Keratinocyte (primary cell): ENCODE measurements around the gene TCN2. TPM values are rescaled to one million over a fixed set of nuclear protein-coding genes. Genes with fewer than 3 reads are reported as not detected.

Source experiments
- DNase-seq: peaks from one replicate; pipeline ENCODE4 v3.0.0-alpha.2; 2011; ENCODE audit warnings: low read depth, missing footprints, low spot score
- FAIRE-seq: peaks from 2 replicates; lab custom pipeline; 2011; peaks lifted over from hg19 to GRCh38; lab: Jason Lieb, UNC
- H2AFZ ChIP-seq: 2 replicates; pipeline ENCODE4 v1.6.0; 2012; ENCODE audit warnings: low read length, control low read depth, inconsistent platforms; ENCODE audit not compliant: control insufficient read depth
- H3K27ac ChIP-seq: 2 replicates; pipeline ENCODE4 v1.5.1; 2011; ENCODE audit warnings: low read length; ENCODE audit not compliant: control insufficient read depth, insufficient read depth
- H3K27me3 ChIP-seq: 3 replicates; pipeline ENCODE4 v1.6.0; 2011; ENCODE audit warnings: low read length; ENCODE audit not compliant: control insufficient read depth, insufficient read depth; ENCODE audit errors: extremely low read depth
- H3K36me3 ChIP-seq, 2 experiments: 2 replicates in 1 of 2; 3 replicates in 1 of 2; pipeline ENCODE4 v1.5.1; 2011; ENCODE audit warnings: low read length in 2 of 2, mild to moderate bottlenecking in 1 of 2; ENCODE audit not compliant: control insufficient read depth in 2 of 2, insufficient read depth in 2 of 2; ENCODE audit errors: extremely low read depth in 1 of 2
- H3K4me1 ChIP-seq: 3 replicates; pipeline ENCODE4 v1.5.1; 2011; ENCODE audit warnings: low read length; ENCODE audit not compliant: control insufficient read depth, insufficient read depth; ENCODE audit errors: extremely low read depth
- H3K4me2 ChIP-seq: 3 replicates; pipeline ENCODE4 v1.6.0; 2011; ENCODE audit warnings: low read depth, low read length; ENCODE audit not compliant: control insufficient read depth, insufficient read depth; ENCODE audit errors: extremely low read depth
- H3K4me3 ChIP-seq, 3 experiments: fragments of 200-600 bp in 1 of 3; sonication (generic) in 1 of 3; 2 replicates in 2 of 3; 3 replicates in 1 of 3; pipeline ENCODE4 v1.5.1; 2011 to 2016; ENCODE audit warnings: low read length in 3 of 3, mild to moderate bottlenecking in 3 of 3, control low read depth in 2 of 3, inconsistent platforms in 1 of 3, low read depth in 1 of 3, mixed read lengths in 1 of 3, mixed run types in 1 of 3, moderate library complexity in 1 of 3; ENCODE audit not compliant: control insufficient read depth in 2 of 3, insufficient read depth in 2 of 3; ENCODE audit errors: extremely low read depth in 1 of 3
- H3K79me2 ChIP-seq: 2 replicates; pipeline ENCODE4 v1.6.0; 2012; ENCODE audit warnings: low read length; ENCODE audit not compliant: control insufficient read depth, insufficient read depth
- H3K9ac ChIP-seq: 3 replicates; pipeline ENCODE4 v1.6.0; 2011; ENCODE audit warnings: low read length; ENCODE audit not compliant: control insufficient read depth, insufficient read depth; ENCODE audit errors: extremely low read depth
- H3K9me1 ChIP-seq: 3 replicates; pipeline ENCODE4 v1.6.0; 2011; ENCODE audit warnings: low read length; ENCODE audit not compliant: control insufficient read depth, insufficient read depth; ENCODE audit errors: extremely low read depth
- H3K9me3 ChIP-seq: 2 replicates; pipeline ENCODE4 v1.5.1; 2012; ENCODE audit warnings: low read depth, low read length; ENCODE audit not compliant: control insufficient read depth
- H4K20me1 ChIP-seq: 3 replicates; pipeline ENCODE4 v1.6.0; 2011; ENCODE audit warnings: low read length; ENCODE audit not compliant: control insufficient read depth, insufficient read depth; ENCODE audit errors: extremely low read depth
- CTCF ChIP-seq, 3 experiments: IDR thresholded peaks in 1 of 3; conservative IDR thresholded peaks in 1 of 3; optimal IDR thresholded peaks in 1 of 3; 2 replicates in 2 of 3; 3 replicates in 1 of 3; pipeline versions ENCODE3 to v1.5.1; 2011; ENCODE audit warnings: low read length in 3 of 3, mild to moderate bottlenecking in 3 of 3, moderate library complexity in 2 of 3, control low read depth in 1 of 3, inconsistent platforms in 1 of 3; ENCODE audit not compliant: insufficient read depth in 2 of 3; ENCODE audit errors: extremely low read depth in 1 of 3
- EZH2 ChIP-seq: IDR thresholded peaks from one replicate; pipeline ENCODE4 v1.6.1; 2012; ENCODE audit warnings: inconsistent platforms, mild to moderate bottlenecking, low read length, moderate library complexity
- dilution Hi-C: fragments of 300-500 bp; cut with MboI; formaldehyde crosslinking; loops from one replicate; pipeline ENCODE4 v1.7.0; 2020; ENCODE audit warnings: low sequenced_read_pairs; ENCODE audit not compliant: extremely low pct_ligation_motif_present
- polyA plus RNA-seq, 5 experiments: library from polyadenylated mRNA; depleted of rRNA in 3 of 5; stranded (reverse) in 3 of 5; stranded (forward) in 1 of 5; unstranded in 1 of 5; fragments of >200 nt; gene quantifications; 1 replicate in 1 of 5; 2 replicates in 3 of 5; 3 replicates in 1 of 5; pipeline versions ENCODE4 v1.2.1 to v1.2.3, GENCODE V29; 2011 to 2012; ENCODE audit warnings: missing spikeins in 2 of 5, low read depth in 1 of 5, low replicate concordance in 1 of 5

The TCN2 gene
- polyA plus RNA-seq, 1 donor (not counting 4 experiments of a cell fraction or from before 2014, with no cell fraction given) = 0.88 TPM

GRCh38 chr22:30574997-30575671 lies 31.8 kb upstream of the TCN2 start:
- DNase-seq (no peak), FAIRE-seq (no peak)
- Histone ChIP-seq H3K27me3 (peaks cover 4% of the 10 kb centered on the region), H3K9me3 (no peaks in the 10 kb centered on the region), H3K4me2 (no peak overlapping the region), H4K20me1 (peaks cover 2% of the 10 kb centered on the region), H3K4me1 (peaks cover 2% of the 10 kb centered on the region), H3K36me3 (peaks cover 31 to 34% of the 10 kb centered on the region in 2 experiments), H2AFZ (no peak overlapping the region), H3K9ac (no peak overlapping the region), H3K4me3 (no peak overlapping the region), H3K9me1 (no peaks in the 10 kb centered on the region), H3K79me2 (no peaks in the 10 kb centered on the region), H3K27ac (no peak overlapping the region)
- dilution Hi-C loops = no loop called here
- TF ChIP-seq CTCF (optimal IDR thresholded peaks at IDR 0.05 in 1 of 3, IDR thresholded peaks at IDR 0.05 in 1 of 3, conservative IDR thresholded peaks at IDR 0.05 in 1 of 3; ENCODE audit: extremely low read depth in 1 of 3, insufficient read depth in 2 of 3, low read length in 3 of 3) (no peak), EZH2 (no peak)

GRCh38 chr22:30575859-30576258 lies 31.1 kb upstream of the TCN2 start:
- no peak for DNase-seq
- Histone ChIP-seq H3K9ac (no peak overlapping the region), H3K36me3 (peaks cover 34 to 36% of the 10 kb centered on the region in 2 experiments), H2AFZ (no peak overlapping the region), H3K4me1 (peaks cover 2% of the 10 kb centered on the region), H3K4me2 (no peak overlapping the region), H3K27ac (no peak overlapping the region), H3K79me2 (no peaks in the 10 kb centered on the region), H3K27me3 (peaks cover 4% of the 10 kb centered on the region), H3K9me1 (no peaks in the 10 kb centered on the region), H4K20me1 (peaks cover 2% of the 10 kb centered on the region), H3K9me3 (no peaks in the 10 kb centered on the region), H3K4me3 (no peak overlapping the region)
- FAIRE-seq = no peak
- TF ChIP-seq CTCF (optimal IDR thresholded peaks at IDR 0.05 in 1 of 3, IDR thresholded peaks at IDR 0.05 in 1 of 3, conservative IDR thresholded peaks at IDR 0.05 in 1 of 3; ENCODE audit: extremely low read depth in 1 of 3, insufficient read depth in 2 of 3, low read length in 3 of 3) (no peak), EZH2 (no peak)
- dilution Hi-C loops = no loop called here
